NCI-H1092 treated with DMSO at 0.1 percent for 48 hours (cell line): ENCODE measurements around the gene KREMEN2.

Experiments used
- DNase-seq: peaks from one replicate; lab custom pipeline; 2025; lab: John Stamatoyannopoulos, UW

The KREMEN2 gene

DNA sequence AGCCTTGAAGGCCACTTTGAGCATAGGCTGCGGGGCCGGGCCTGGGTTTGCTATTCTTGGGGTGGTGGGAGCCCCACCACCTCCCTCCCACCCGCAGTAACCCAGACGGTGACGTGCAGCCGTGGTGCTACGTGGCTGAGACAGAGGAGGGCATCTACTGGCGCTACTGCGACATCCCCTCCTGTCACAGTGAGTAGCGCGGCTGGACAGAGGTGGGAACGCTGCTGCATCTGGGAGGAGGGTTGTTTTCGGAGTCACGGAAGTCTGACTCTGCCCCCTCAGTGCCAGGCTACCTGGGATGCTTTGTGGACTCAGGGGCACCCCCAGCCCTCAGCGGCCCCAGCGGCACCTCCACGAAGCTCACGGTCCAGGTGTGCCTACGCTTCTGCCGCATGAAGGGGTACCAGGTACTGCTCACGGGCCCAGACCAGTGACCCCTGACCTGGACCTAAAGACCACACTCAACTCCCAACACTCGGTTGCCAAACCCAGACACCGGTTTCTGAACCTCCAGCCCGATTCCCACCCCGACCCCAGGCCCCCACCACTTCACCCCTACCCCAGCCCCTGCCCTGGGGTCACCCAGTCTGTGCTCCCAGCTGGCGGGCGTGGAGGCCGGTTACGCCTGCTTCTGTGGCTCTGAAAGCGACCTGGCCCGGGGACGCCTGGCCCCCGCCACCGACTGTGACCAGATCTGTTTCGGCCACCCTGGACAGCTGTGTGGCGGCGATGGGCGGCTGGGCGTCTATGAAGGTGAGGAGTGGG is 2.1 kb downstream of the KREMEN2 start:
- no peak for DNase-seq

DNA sequence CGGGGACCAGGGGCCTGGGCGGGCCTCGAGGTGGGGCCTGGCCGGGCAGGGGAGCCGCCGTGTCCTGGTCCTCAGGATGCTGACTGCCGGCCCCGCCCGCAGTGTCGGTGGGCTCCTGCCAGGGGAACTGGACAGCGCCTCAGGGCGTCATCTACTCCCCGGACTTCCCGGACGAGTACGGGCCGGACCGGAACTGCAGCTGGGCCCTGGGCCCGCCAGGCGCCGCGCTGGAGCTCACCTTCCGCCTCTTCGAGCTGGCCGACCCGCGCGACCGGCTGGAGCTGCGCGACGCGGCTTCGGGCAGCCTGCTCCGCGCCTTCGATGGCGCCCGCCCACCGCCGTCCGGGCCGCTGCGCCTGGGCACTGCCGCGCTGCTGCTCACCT is 2.7 kb downstream of the KREMEN2 start:
- DNase-seq = no peak

DNA sequence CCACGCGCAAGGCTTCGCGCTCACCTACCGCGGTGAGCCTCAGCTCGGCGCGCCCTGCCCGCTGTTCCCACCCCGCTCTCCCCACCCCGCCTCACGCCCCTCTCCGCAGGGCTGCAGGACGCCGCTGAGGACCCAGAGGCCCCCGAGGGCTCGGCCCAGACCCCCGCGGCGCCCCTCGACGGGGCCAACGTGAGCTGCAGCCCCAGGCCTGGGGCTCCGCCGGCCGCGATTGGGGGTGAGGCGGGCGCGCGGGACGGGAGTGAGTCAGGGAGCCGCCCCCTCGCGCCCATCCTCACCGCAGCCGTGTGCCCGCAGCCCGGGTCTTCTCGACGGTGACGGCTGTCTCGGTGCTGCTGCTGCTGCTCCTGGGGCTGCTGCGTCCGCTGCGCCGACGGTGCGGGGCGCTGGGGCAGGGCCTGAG is 3.1 kb downstream of the KREMEN2 start:
- DNase-seq = no peak

DNA sequence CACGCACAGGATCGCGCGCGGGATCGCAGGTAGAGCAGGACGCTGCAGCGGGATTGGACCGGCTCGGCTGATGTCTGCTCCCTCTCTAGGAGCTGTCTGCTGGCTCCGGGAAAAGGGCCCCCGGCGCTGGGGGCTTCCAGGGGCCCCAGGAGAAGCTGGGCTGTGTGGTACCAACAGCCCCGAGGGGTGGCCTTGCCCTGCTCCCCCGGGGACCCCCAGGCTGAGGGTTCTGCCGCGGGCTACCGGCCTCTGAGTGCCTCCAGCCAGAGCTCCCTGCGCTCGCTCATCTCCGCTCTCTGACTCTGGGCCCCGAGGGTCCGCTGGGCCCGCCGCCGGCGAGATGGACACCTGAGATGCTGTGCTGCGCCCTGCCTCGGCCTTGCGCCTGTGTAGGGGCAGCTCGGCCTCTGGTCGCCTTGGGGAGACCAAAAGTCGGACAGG is 3.7 kb downstream of the KREMEN2 start:
- DNase-seq = no peak

DNA sequence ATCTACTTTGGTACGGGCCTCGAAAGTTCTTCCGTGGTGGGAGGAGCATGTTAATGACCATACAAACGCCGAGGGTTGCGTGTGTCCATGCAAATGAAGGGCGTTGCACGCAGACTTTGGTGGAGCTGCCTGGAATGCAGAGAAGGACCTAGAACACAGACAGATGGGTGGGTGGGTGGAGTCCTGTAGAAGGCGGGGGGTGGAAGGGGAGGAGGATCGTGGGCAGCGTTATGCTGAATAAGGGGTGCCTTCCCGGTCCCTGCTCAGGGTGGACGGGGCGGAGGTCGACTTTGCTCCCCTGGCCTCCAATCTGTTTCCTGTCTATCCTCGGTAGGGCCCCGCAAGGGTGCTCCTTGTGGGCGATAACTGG is 4.3 kb downstream of the KREMEN2 start:
- DNase-seq = no peak

DNA sequence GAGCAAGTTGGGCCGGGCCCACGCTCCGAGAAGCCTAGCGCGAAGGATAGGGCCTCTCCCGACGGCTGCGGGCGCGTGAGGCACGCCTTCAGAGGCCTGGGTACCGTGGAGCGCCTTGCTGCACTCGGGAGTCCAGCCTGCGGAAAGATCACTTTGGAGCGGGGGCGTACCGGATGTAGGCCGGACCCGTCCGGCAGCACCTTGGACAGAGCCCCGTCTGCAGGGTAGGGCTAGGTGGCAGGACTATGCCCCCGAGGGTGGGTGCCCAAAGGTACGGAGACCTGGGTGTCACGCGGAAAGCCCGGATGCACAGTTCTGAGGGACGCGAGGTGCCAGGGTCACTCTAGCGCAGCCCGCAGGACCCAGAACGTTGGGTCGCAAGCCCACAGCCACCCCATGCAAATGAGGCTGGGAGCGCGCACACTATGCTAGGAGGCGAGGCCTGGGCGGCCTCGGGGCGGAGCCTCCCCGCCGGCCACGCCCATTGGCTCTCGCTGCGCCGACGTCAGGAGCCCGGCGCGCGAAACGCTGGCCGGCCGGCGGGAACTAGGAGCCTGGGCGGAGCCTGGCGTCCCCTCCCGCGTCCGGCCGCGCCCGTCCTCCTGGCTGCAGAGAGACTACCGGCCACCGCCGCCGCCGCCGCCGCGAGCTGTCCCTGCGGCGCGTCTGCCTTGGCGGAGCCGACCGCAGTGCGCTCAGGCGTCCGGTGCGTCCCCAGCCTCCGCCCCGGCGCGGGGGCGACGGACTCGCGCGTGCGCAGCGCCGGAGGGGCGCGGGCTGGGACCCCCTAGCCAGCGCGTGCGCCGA is 4.9 kb downstream of the KREMEN2 start, which contains the start of gene PAQR4:
TSS of gene PAQR4 (plus strand) at position 611 of the 807 bp plus-strand sequence. CDS start 327 bp downstream, outside the sequence.
- peak; percentile 84 for DNase-seq

DNA sequence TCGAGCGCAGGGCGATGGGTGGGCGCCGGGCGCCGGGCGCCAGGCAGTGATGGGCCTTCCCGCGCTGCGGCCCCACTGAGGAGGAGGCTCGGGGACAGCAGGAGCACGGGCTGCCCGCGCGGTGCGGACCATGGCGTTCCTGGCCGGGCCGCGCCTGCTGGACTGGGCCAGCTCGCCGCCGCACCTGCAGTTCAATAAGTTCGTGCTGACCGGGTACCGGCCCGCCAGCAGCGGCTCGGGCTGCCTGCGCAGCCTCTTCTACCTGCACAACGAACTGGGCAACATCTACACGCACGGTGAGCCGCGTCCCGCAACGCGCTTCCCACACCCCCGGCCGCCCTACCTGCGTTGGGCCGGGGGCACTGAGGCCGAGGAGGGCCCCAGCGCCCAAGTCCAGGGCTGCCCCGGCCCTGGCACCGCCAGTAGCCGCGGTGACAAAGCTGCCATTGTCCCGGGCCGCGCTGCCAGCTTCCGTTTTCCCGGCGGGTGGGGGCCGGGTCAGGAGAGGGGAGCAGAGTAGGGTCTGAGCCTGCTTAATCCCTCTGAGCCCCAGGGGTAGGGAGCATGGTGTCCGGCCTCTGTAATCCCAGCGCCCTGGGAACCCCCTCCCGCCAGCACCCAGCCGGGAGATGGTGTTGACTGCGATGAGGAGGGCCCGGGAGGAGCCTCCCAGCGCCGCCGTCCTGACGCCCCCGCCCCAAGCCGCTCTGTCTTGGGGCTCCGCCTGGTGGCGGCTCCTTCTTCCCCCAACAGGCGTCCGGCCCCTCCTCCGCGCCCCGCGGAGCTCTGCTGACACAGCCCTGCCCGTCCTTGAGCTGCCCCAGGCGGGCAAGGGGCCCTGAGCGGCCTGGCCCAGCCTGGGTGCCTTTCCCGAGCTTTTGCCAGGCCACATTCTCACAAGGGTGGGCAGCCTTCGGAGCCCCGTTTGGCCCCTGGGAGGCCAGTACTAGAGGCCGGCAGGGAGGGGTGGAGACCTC is 5.8 kb downstream of the KREMEN2 start:
- peak; percentile 16 for DNase-seq

DNA sequence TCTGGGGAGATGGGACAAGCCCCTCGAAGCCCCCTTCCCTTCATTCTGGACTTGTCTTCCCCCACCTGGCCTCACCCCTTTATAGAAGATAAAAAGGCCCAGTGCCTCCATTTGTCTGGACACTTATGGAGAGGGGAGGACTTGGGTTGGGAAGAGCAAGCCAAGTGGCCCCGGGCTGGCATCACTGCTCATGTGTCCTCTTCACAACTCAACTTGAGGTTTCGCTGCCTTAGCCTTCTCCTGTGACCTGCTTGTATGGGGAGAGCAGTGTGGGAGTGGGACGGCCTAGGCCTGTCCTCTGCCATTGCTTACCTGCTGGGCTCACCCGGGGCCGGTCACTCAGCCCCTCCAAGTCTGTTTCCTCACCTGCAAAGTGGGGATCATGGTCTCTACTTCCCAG is 6.5 kb downstream of the KREMEN2 start:
- no peak for DNase-seq

DNA sequence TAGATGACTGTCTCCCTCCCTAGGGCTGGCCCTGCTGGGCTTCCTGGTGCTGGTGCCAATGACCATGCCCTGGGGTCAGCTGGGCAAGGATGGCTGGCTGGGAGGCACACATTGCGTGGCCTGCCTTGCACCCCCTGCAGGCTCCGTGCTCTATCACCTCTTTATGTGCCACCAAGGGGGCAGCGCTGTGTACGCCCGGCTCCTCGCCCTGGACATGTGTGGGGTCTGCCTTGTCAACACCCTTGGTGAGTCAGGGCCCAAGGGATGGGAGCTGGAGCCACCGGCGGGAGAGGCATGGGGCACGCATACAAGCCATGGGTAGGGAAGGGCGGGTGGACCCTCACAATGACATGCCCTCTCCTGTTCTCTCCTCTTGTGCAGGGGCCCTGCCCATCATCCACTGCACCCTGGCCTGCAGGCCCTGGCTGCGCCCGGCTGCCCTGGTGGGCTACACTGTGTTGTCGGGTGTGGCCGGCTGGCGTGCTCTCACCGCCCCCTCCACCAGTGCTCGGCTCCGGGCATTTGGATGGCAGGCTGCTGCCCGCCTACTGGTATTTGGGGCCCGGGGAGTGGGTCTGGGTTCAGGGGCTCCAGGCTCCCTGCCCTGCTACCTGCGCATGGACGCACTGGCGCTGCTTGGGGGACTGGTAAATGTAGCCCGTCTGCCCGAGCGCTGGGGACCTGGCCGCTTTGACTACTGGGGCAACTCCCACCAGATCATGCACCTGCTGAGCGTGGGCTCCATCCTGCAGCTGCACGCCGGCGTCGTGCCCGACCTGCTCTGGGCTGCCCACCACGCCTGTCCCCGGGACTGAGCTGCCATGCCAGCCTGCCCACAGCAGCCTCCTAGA is 7.3 kb downstream of the KREMEN2 start:
- no peak for DNase-seq

DNA sequence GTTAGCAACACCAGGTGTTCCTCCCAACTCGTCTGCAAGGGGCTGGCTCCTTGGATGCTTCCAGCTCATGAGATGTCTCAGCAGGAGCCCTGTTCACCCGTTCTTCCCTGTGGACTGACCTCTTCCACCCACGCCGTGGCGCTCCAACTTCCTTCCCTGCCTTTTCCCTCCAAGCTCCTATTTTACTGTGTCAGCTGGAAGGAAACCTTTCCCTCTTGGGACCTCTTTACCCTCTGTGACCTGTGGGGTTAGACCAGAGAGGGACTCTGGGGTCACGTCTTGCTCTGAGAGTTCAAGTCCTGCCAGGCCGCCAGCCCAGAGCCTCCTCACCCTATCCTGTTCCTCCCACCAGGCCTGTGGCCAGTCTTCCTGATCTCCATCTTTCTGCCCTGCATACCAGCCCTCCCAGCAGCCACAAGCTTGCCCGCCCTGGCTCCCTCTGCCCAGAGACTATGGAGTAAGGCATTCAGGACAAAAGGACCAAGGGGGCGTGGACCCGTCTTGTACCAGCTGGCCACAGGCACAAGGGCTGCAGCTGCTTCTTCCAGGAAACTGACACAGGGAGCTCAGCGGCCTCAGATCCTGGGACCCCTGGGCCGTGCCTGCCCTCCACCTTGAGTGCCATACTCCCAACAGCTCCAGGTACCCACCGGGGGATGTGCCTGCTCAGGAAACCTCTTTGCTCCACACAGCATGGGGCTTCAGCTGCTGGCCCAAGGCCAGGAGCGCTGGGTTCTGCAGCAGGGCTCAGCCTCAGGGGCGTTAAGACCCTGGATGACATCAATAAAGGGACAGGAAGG is 8.1 kb downstream of the KREMEN2 start:
- DNase-seq = peak; percentile 25

DNA sequence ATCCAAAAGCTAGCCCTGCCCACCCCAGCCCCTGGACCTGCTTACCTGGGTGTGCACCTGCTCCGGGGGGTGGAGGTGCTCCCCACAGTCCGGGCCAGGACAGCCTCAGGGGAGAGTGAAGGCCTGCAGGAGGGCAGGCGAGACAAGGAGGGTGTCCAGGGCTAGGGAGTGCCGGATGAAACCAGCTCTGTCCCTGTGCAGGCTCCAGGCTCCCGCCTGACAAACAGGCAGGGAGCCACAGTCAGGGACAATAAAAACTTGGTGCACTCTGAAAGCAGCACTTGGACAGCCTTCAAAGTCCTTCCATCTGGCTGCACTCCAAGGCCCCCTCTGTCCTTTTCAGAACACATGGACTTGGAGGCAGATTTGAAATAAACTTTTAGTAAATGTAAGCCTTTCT is 9.0 kb downstream of the KREMEN2 start:
- no peak for DNase-seq

DNA sequence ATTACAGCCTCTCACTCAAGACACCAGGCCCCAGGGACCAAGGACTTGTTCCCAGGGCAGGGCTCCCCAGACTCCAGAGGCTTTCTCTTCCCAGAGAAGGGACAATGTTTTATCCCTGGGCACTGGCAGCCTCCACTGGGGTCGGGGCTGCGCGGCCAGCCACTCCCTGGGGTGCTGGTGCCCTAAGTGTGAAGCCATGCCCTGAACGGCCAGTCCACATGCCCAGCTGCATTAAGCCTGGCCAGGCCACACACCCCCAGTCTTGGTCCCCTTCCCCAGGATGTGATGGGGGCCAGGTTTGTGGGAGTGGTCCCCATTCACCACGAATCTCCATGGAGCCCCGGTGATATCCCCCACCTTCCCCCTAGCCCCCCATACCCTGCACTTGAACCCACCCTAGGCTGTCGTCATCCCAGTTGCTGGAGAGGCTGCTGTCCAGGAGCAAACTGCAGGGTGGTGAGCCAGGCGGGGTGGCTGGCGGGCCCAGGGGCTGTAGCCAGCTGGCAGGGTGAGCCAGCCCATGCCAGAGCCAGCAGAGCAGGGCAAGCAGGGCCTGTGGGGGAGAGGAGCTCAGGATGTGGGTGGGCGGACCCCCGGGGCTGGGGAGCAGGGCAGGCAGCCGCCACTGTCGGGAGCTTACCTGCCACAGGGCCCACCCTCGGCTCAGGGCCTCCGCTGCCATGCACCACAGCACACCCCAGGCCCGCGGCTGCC is 9.7 kb downstream of the KREMEN2 start:
- DNase-seq = no peak

DNA sequence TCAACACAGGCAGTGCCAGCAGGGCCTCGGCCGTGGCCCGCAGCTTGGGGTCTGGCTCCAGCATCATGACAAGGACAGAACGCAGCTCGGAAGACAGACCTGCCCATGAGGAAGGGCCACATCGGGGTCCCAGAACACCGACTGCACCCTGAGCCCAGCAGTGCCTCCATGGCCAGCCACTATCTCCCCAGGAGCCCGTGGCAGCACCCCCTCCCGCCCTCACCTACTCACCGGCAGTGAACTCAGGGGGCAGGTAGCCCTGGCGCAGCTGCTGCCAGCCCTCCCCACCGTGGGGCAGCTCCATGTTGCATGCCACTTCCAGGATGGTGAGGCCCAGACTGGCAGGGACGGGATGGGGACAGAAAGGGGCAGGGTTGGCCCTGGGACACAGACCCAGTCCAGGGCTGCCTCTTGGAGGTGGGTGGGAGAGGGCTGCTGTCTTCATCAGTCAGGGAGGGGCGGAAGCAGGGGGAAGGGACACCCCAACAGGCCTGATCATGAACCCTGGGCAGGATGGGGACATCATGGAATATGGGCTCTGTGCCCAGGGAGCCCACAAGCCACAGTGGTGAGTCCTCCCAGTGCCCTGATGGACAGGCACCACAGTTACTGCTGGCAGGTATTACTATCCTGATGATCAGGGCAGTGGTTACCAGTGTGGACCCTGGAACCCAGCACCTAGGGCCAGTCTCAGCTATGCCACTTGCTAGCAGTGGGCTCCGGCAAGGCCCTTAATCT is 10.4 kb downstream of the KREMEN2 start:
- no peak for DNase-seq

DNA sequence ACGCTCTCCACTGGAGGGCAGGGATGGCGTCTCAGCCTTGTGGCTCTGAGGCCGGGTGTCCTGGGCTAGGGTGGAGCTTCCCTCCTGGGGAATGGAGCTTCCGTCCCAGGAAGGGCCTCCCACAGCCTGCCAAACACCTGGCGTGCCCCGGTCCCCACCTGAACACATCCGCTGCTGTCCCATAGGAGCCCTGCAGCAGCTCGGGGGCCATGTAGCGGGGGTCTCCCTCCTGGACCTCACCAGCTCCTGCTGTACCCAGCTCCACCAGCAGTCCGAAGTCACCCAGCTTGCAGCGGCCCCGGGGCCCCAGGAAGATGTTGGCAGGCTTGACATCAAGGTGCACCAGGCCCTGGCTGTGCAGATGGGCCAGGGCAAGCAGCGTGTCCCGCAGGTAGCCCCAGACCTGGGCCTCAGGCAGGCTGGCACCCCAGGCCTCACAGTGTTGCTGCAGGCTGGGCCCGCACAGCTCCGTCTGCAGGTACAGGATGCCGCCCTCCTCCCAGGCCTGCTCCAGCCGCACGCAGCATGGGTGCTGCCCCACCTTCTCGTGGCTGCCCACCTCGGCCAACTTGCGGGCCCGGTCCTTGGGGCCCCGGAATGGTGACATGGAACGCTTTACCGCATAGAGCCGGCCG is 11.2 kb downstream of the KREMEN2 start:
- no peak for DNase-seq

DNA sequence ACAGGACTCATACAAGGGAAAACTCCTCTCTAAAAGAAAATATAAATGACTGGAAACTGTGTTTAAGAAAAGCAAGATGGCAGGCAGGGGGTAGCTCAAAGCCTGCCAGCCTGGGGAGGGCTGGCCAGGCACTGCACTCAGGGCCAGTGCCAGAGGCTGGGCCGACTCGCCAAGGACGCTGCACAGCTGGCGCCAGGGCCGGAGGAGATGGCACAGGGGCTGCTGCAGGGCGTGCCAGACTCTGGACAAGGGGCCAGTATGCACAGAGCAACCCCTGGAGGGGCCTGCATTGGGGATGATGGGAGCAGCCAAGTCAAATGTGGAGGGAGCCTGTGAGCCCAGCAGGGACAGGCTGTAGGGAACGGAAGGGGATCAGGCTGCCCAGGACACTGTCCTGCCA is 12.1 kb downstream of the KREMEN2 start:
- DNase-seq = peak; percentile 45

DNA sequence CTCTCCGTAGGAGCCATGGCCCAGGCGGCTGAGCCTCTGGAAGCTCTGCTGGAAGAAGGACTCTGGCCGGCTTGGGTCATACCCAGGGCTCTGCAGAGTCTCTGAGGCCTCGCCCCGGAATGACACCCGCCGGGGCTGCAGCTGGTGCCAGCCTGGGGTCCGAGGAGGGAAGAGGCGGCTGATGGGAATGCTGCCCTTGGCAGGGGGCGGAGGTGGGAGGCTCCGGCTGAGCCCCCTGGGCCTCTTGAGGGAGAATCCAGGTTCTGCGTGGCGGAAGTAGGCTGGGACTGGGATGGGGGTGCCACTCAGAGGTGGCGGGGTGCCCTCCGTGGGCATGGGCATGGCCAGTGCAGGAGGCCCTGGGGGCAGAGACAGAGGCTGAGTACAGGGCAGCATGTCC is 12.6 kb downstream of the KREMEN2 start:
- DNase-seq = no peak

DNA sequence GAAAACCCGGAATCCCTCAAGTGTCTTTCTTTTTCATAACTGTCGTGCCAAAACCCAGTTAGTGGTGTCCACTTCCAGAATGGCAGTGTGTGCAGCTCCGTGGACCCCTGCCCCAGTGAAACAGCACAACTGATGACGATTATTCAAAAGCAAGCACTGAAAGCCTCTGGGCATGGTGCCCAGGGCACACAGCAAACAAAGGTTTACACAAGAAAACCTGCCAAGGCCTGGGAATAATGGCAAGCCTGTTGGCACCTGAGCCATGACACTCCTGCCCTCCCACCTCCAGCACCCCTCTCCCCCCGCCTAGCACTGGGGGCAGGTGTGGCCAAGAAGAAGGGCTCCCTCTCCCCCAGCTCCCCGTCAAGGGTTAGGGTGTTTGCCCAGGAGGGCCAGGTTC is 13.4 kb downstream of the KREMEN2 start:
- DNase-seq = peak; percentile 95

DNA sequence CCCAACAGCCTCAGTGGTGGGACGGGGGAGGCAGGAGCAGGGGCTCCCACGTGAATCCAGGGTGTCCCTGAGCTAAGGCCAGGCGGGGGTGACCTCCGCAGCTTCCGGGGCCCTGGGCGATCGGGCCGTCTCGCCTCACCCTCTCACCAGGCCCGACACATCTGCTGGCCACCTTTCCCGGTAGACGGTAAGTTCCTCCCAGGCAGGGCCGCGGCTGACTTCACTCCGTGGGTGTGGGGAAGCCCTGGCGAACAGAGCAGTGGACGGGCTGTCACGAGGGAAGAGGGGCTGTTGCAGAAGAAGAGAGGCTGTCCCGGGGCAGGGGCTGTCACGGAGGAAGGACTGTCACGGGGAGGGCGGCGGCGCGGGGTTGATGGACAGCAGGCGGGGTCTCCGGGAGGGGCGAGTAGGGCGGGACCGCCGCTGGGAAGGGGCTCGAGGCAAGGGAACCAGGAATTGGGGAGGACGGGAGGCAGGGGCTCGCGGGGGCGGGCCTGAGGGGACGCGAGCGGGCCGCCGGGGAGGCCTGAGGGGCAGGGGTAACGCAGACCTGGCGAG is 15.7 kb downstream of the KREMEN2 start:
- DNase-seq = no peak
